ENCODE measurements around the gene TRIM63. TPM values are rescaled to one million over a fixed set of nuclear protein-coding genes. Genes with fewer than 3 reads are reported as not detected.

The TRIM63 gene
- polyA plus RNA-seq, 1 experiment = not detected

- Histone ChIP-seq H3K4me3 (ENCODE audit: low read depth, low read length) (no peak overlapping the region), H3K9me3 (ENCODE audit: control insufficient read depth, insufficient read depth, low read length) (no peaks in the 10 kb centered on the region), H3K27me3 (ENCODE audit: control insufficient read depth, insufficient read depth, low read length) (no peaks in the 10 kb centered on the region), H3K27ac (ENCODE audit: low read depth, low read length) (no peak overlapping the region)
- DNase-seq (ENCODE audit: low read depth, low spot score) = no peak
- POLR2A ChIA-PET = interaction anchor here (1.0 kb wide), 1 partner anchor 17 kb away, joined by 3 read pairs; no protein-coding TSS in a partner anchor
- no peak for TF ChIP-seq CTCF (IDR thresholded peaks at IDR 0.05; ENCODE audit: low read depth, low read length)
- CTCF ChIA-PET = interaction anchor here (1.2 kb wide), 1 partner anchor 112 kb away, joined by 3 read pairs; no protein-coding TSS in a partner anchor
Measured at GRCh38 chr1:26016258-26016952, 51.0 kb downstream of the TRIM63 start.

GRCh38 chr1:26015358-26015757 is 52.1 kb downstream of the TRIM63 start:
- Histone ChIP-seq H3K4me3 (ENCODE audit: low read depth, low read length) (no peak overlapping the region), H3K9me3 (ENCODE audit: control insufficient read depth, insufficient read depth, low read length) (no peaks in the 10 kb centered on the region), H3K27ac (ENCODE audit: low read depth, low read length) (no peak overlapping the region), H3K27me3 (ENCODE audit: control insufficient read depth, insufficient read depth, low read length) (no peaks in the 10 kb centered on the region)
- no peak for TF ChIP-seq CTCF (IDR thresholded peaks at IDR 0.05; ENCODE audit: low read depth, low read length)
- POLR2A ChIA-PET = interaction anchor here (0.7 kb wide), 1 partner anchor 111 kb away, joined by 4 read pairs; no protein-coding TSS in a partner anchor
- DNase-seq (ENCODE audit: low read depth, low spot score) = no peak
- CTCF ChIA-PET = no interaction called here

GRCh38 chr1:26014179-26014578 is 53.3 kb downstream of the TRIM63 start:
- no peak for DNase-seq (ENCODE audit: low read depth, low spot score)
- no peaks in the 10 kb centered on the region for H3K9me3 ChIP-seq (ENCODE audit: control insufficient read depth, insufficient read depth, low read length)
- CTCF ChIA-PET = interaction anchor here (0.6 to 1.2 kb wide), 5 partner anchors 12 to 455 kb away, joined by 3 to 4 read pairs (median 4); partner anchors contain the start of gene PAFAH2
- no peak overlapping the region for H3K4me3 ChIP-seq (ENCODE audit: low read depth, low read length)
- no peaks in the 10 kb centered on the region for H3K27me3 ChIP-seq (ENCODE audit: control insufficient read depth, insufficient read depth, low read length)
- POLR2A ChIA-PET = interaction anchor here (0.7 to 0.8 kb wide), 2 partner anchors 363 to 632 kb away, joined by 3 read pairs; no protein-coding TSS in a partner anchor
- no peak for TF ChIP-seq CTCF (IDR thresholded peaks at IDR 0.05; ENCODE audit: low read depth, low read length)
- H3K27ac ChIP-seq (ENCODE audit: low read depth, low read length) = no peak overlapping the region

- no peak for DNase-seq (ENCODE audit: low read depth, low spot score)
- Histone ChIP-seq H3K27ac (ENCODE audit: low read depth, low read length) (no peak overlapping the region), H3K27me3 (ENCODE audit: control insufficient read depth, insufficient read depth, low read length) (no peaks in the 10 kb centered on the region), H3K4me3 (ENCODE audit: low read depth, low read length) (no peak overlapping the region), H3K9me3 (ENCODE audit: control insufficient read depth, insufficient read depth, low read length) (no peaks in the 10 kb centered on the region)
- no peak for TF ChIP-seq CTCF (IDR thresholded peaks at IDR 0.05; ENCODE audit: low read depth, low read length)
- CTCF ChIA-PET = interaction anchor here (1.1 kb wide), 1 partner anchor 117 kb away, joined by 4 read pairs; no protein-coding TSS in a partner anchor
- POLR2A ChIA-PET = no interaction called here
Measured at GRCh38 chr1:26012864-26013263, 54.6 kb downstream of the TRIM63 start.

- DNase-seq (ENCODE audit: low read depth, low spot score) = no peak
- H3K4me3 ChIP-seq (ENCODE audit: low read depth, low read length) = no peak overlapping the region
- CTCF ChIA-PET = interaction anchor here (1.3 to 1.5 kb wide), 2 partner anchors 13 to 115 kb away, joined by 5 to 6 read pairs; partner anchors contain the start of gene PAFAH2
- H3K27me3 ChIP-seq (ENCODE audit: control insufficient read depth, insufficient read depth, low read length) = no peaks in the 10 kb centered on the region
- no peak overlapping the region for H3K27ac ChIP-seq (ENCODE audit: low read depth, low read length)
- POLR2A ChIA-PET = interaction anchor here (0.6 kb wide), 1 partner anchor 15 kb away, joined by 3 read pairs; no protein-coding TSS in a partner anchor
- no peaks in the 10 kb centered on the region for H3K9me3 ChIP-seq (ENCODE audit: control insufficient read depth, insufficient read depth, low read length)
- no peak for TF ChIP-seq CTCF (IDR thresholded peaks at IDR 0.05; ENCODE audit: low read depth, low read length)
Measured at GRCh38 chr1:26010825-26011224, 56.6 kb downstream of the TRIM63 start.
